Stimulated activated CD8-positive, alpha-beta memory T cell treated with anti-CD3 and anti-CD28 coated beads, Interleukin-2, amount 100 ng/mL, for 48 hours (primary cell): Measurements from ENCODE around the gene OSBP2.

Experiments used
- DNase-seq, 2 donors: peaks; one replicate each; pipeline ENCODE4 v3.0.0-alpha.2; 2020; ENCODE audit warnings: low read depth in 2 of 2

OSBP2 gene

GRCh38 chr22:30809086-30809485 is 114.4 kb downstream of the OSBP2 start:
- no peak for DNase-seq

DNA sequence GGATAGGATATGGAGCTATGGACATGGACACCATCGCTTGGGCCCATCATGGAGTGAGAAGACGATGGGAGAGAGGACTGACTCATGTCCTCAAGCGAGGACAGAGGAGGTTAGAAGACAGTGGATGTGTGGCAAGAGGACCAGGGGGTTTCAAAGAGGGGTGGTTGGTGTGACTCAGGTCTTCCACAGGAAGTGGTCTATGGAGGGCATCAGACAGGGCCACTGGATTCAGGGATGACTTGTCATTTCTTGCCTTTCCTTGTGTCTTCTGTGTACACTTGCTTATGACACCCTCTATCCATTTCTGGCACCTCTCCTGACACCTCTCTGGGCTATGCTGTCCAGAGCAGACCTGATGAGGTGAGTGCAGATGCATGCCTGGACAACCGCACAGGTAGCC is 115.4 kb downstream of the OSBP2 start:
- no peak for DNase-seq

GRCh38 chr22:30813936-30814335 is 119.3 kb downstream of the OSBP2 start:
- DNase-seq, result no peak

DNA sequence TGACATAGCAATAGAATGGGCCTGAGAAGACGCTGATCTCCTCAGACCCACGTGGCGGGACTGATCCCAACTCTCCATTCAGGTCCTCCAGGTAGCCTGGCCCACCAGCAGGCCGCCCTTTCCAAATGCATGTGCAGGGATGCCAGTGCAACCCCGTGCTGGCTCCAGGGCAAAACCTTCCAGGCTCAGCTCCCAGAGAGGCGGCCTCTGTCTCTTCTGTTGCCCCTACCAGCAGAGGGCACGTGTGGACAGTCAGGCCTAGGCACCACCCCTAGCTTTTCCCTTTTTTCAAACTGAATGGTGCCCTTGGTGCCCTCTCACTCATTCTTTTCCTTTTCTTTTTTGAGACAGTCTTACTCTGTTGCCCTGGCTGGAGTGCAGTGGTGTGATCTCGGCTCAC is 121.7 kb downstream of the OSBP2 start:
- no peak for DNase-seq

- no peak for DNase-seq
These were observed 126.7 kb downstream of the OSBP2 start for GRCh38 chr22:30821381-30821780.

DNA sequence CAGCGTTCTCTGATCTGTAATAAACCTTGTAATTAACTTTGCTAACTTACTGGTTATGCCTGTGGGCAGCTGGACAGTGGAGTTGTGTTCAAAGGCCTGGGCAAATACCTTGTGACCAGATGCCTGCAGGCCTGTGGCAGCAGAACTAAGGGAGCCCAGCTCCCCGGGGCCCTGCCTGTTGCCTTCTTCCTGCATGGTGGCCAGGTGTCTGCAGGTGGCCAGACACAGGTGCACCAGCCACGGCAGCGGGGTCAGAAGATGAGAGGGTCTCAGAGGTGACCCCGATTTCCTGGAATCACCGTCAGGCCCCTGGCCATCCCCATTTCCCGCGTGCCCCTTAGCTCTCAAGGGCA is 127.2 kb downstream of the OSBP2 start:
- DNase-seq, result no peak

DNA sequence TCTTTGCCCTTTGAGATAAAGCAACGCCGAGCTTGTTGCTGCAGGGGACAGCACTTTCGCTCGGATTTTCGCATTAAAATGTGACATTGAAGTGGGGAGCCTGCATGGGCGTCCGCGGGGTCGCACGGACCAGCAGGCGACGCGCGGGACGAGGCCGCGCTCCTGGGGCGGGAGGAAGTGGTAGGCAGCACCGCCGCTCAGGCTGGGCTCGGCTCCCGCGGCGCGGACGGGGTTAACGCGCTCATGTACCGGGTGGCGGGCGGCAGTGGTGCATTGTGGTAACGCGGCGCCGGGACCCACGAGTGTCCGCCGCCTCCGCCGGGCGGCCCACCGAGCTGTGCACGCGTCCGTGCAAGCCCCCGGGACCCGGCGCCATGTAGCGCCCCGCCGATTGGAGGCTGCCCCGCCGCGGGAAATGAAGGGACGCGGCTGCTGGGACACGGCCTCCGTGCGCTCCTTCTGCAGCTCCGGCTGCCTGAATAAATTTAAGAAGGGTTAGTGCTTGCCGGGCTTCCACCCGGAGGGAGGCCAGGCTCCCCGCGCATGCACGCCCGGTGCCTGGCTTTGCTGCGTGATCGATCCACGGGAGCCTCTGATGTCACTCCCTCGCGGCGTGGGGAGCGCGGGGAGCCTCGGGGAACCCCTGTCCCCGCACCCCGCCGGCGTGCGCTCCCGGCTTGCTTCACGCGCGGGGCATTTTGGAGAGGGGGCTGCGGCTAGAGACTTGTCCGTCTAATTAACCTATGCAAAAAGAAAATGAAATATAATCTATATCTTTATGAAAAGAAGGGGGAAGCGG is 127.7 kb downstream of the OSBP2 start:
- no peak for DNase-seq

GRCh38 chr22:30823015-30823370 is 128.3 kb downstream of the OSBP2 start:
- no peak for DNase-seq

- no peak for DNase-seq
These were observed 129.4 kb downstream of the OSBP2 start for GRCh38 chr22:30824096-30824495.

GRCh38 chr22:30824711-30825110 is 130.0 kb downstream of the OSBP2 start:
- no peak for DNase-seq

DNA sequence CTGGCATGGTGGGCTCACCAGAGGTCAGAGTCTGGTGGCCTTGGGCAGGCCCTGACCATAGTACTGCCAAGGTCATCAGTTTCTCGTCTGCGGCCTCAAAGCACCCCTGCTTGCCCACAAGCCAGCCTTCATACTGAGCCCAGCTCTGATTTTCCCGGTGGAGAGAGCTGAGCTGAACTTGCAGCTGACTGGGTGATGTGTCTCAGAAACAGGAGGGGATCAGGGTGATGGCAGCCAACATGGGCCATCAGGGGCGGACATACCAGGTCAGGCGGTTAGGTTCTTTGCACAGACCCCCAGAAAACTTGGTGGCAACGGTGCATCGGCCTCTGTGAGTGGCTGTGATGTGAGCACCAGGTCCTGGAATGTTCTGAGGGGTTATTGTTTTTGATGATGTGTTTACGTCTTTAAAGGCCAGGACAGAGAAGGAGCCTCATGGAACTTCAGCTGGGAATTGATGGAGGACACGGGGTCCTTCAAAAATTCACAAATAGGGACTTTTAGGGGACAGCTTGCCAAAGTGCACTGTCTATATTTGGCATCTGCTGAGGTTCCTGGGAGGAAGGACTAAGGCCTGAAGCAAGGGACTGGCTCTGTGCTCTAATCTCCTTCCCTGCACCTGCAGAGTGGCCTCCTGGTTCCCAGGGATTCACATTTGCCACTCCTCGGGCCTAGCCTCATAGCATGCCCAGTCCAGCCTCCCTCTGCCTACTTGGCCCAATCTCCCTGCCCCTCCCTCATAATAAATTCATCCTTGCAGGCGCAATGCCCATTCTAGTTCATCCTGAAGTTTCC is 131.2 kb downstream of the OSBP2 start:
- DNase-seq, result no peak

- peak in 1 of 2 donors; percentile 12 for DNase-seq
These were observed 132.1 kb downstream of the OSBP2 start for GRCh38 chr22:30826670-30827355.

- no peak for DNase-seq
These were observed 133.0 kb downstream of the OSBP2 start for GRCh38 chr22:30827646-30828045.

DNA sequence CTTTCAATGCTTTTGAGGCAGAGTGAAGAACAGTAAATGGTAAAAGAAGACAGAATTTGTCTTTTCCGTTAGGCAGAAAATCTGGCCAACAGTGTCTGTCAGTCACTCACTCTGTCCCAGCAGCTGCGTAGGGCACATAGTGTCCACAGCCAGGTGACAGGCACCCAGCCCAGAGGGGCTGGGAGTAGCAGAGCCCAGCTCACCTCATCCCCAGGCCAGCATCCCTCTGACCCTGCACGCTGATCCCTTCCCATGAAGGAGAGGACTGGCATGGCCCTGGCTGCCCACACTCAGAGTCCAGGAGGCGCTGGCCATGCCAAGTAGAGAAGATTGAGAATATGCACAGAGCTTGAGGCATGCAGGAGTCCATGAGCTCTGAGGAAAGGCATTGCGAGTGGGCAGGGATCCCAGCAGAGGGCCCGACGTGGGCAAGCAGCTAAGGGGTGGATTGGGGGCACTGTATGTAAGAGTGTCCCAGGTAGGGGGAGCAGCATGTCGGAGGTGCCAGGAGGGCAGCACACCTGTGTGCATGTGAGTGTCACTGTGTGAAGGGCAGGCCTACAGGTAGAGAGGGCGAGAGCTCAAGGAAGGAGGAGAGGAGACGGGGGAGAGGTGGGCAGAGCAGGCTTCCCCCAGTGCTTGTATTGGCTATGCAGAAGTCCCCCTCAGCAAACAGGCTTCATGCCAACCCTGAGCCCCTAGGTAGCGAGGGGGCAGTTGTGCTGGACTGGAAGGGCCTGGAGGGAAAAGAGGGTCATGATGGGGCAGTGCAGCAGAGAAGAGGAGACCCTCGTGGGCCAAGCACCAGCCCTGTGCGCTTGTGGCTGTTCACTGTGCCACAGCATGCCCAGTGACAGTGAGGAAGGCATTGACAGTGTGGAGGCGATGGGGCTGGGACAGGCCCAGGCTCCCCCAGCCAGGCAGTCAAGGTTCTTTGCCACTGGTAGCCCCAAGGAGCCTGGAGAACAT is 133.8 kb downstream of the OSBP2 start:
- DNase-seq, result no peak

- no peak for DNase-seq
These were observed 135.4 kb downstream of the OSBP2 start for GRCh38 chr22:30829901-30830550.

- no peak for DNase-seq
These were observed 136.2 kb downstream of the OSBP2 start for GRCh38 chr22:30830907-30831306.

- DNase-seq, result no peak
These were observed 137.8 kb downstream of the OSBP2 start for GRCh38 chr22:30832407-30832987.

DNA sequence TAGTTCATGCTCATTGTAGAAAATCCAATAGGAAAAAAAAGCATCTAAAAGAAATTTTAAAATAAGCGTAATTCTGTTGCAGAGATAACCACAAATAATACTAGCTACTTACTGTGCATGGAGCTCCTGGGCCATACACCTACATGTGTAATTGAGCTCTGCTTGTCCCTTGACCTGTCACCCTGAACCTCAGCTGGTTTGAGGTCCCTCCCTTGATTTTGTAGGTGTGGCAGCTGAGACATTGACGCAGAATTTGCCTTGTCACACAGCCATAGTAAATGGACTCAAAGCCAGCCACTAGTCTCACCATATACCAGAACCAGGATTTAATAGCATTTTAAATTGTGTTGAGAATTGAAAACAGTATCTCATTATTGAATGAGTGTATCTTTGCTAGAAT is 138.6 kb downstream of the OSBP2 start:
- no peak for DNase-seq

DNA sequence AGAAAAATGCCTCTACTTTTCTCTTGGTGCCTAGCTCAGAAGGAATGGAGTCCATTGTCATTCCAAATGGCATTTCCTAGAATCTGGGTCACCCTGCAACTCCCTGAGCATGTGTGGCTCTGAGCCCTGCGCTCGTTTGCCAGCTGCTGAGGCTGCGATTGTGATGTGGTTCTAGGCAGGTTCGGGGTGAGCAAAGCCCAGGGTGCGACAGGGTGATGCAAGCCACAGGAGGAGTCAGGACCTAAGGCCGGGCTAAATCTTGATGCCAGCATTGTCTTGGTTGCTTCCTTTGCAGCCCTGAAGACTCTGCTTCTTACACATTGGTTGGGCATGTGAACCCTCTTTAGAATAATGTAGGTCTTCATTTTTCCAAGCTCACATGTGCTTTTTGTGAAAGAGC is 142.9 kb downstream of the OSBP2 start:
- no peak for DNase-seq

DNA sequence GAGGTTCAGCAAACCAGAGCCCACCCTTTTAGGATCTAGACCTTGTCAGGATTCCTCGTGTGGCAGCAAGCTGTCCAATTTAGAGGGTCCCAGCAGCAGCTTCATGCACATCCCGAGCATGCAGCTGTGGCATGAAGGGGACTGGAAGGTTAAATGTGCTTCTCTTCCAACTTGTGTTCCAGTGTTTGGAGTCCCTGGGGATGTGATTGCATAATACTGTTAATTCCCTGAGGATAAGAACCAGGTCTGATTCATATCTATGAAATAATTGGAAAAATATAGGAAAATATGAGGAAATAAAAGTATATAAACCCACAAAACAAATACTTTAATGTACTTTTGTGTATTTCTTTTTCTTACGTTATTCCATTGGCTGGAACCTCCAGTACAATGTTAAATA is 143.4 kb downstream of the OSBP2 start:
- DNase-seq, result no peak

GRCh38 chr22:30841273-30841672 is 146.6 kb downstream of the OSBP2 start:
- no peak for DNase-seq
